Muscle layer of colon (tissue), 2 donors: ENCODE results near the gene RFXANK.

Source experiments
- H3K27ac ChIP-seq: one replicate; pipeline ENCODE4 v1.7.0; 2013; ENCODE audit warnings: low read depth, mild to moderate bottlenecking, low read length, moderate library complexity
- H3K27me3 ChIP-seq, 2 donors: one replicate each; pipeline ENCODE4 v1.7.0; 2013; ENCODE audit warnings: low read length in 2 of 2, mild to moderate bottlenecking in 2 of 2; ENCODE audit not compliant: insufficient read depth in 2 of 2, control insufficient read depth in 1 of 2
- H3K36me3 ChIP-seq: one replicate; pipeline ENCODE4 v1.7.0; 2013; ENCODE audit warnings: mild to moderate bottlenecking, low read length; ENCODE audit not compliant: insufficient read depth
- H3K4me1 ChIP-seq: one replicate; pipeline ENCODE4 v1.7.0; 2013; ENCODE audit warnings: mild to moderate bottlenecking, low read length; ENCODE audit not compliant: insufficient read depth
- H3K4me3 ChIP-seq, 2 donors: one replicate each; pipeline ENCODE4 v1.7.0; 2013; ENCODE audit warnings: low read length in 2 of 2, low read depth in 1 of 2, mild to moderate bottlenecking in 1 of 2, moderate library complexity in 1 of 2
- H3K9ac ChIP-seq: one replicate; pipeline ENCODE4 v1.7.0; 2013; ENCODE audit warnings: low read length
- H3K9me3 ChIP-seq: one replicate; pipeline ENCODE4 v1.7.0; 2013; ENCODE audit warnings: mild to moderate bottlenecking, low read length
- donor health status: abdominal sarcoma.
- donor health status: Adenocarcinoma of cecum.

Gene RFXANK

GRCh38 chr19:19239675-19240074, 47.6 kb downstream of the RFXANK start:
- Histone ChIP-seq H3K27ac (no peak overlapping the region), H3K9me3 (peaks cover 2% of the 10 kb centered on the region), H3K4me1 (no peaks in the 10 kb centered on the region), H3K27me3 (peaks cover 0 to 9% of the 10 kb centered on the region in 2 donors), H3K36me3 (no peaks in the 10 kb centered on the region), H3K4me3 (no peak overlapping the region), H3K9ac (no peak overlapping the region)

- Histone ChIP-seq H3K4me3 (no peak overlapping the region), H3K9me3 (no peaks in the 10 kb centered on the region), H3K27ac (no peak overlapping the region), H3K36me3 (no peaks in the 10 kb centered on the region), H3K27me3 (peaks cover 0 to 9% of the 10 kb centered on the region in 2 donors), H3K9ac (no peak overlapping the region), H3K4me1 (no peaks in the 10 kb centered on the region)
Measured at GRCh38 chr19:19240476-19240875, 48.4 kb downstream of the RFXANK start.

- Histone ChIP-seq H3K27ac (no peak overlapping the region), H3K9ac (no peak overlapping the region), H3K36me3 (no peaks in the 10 kb centered on the region), H3K4me1 (no peaks in the 10 kb centered on the region), H3K9me3 (no peaks in the 10 kb centered on the region), H3K4me3 (no peak overlapping the region), H3K27me3 (peaks cover 0 to 3% of the 10 kb centered on the region in 2 donors)
Measured at GRCh38 chr19:19250196-19250801, 58.2 kb downstream of the RFXANK start.
